ENCODE data around the gene ADARB1. TPM values are rescaled to one million over a fixed set of nuclear protein-coding genes. Genes with fewer than 3 reads are reported as not detected.

ADARB1 gene
- total and polyA plus RNA-seq, 9 of the 15 experiments (the other 6 are each of a cell fraction or from before 2014, with no cell fraction given) = 6.7 to 16.0 (median 8.3) TPM

- no peak for TF ChIP-seq ZBTB26 (CRISPR knock-in tag; IDR thresholded peaks at IDR 0.05)
- no peak for TF ChIP-seq SRSF1 (IDR thresholded peaks at IDR 0.05; ENCODE audit: low read depth, low read length)
- TF ChIP-seq HOXB6 (CRISPR knock-in tag; IDR thresholded peaks at IDR 0.05; ENCODE audit: borderline replicate concordance) = no peak
- no peak for TF ChIP-seq THRA (IDR thresholded peaks at IDR 0.05)
- TF ChIP-seq YBX1 (IDR thresholded peaks at IDR 0.05) = no peak
- no peak for TF ChIP-seq IRF2 (CRISPR knock-in tag; IDR thresholded peaks at IDR 0.05)
- TF ChIP-seq SLC30A9 (CRISPR knock-in tag; IDR thresholded peaks at IDR 0.05) = no peak
- TF ChIP-seq TRIM24 (IDR thresholded peaks at IDR 0.05) = no peak
- no peak; the same call in 1 of the 2 replicates for TF ChIP-seq MYNN (IDR thresholded peaks at IDR 0.05)
- no peak for TF ChIP-seq MYNN (CRISPR knock-in tag; IDR thresholded peaks at IDR 0.05)
- TF ChIP-seq RREB1 (CRISPR knock-in tag; IDR thresholded peaks at IDR 0.05) = 0 out of 2 replicates have a peak, but pooled peaks have one; percentile 62
- no peak for TF ChIP-seq TCF7L2 (IDR thresholded peaks at IDR 0.05; ENCODE audit: low read depth, low read length)
- TF ChIP-seq HNRNPK (IDR thresholded peaks at IDR 0.05; ENCODE audit: low read depth, low read length, poor library complexity, severe bottlenecking) = no peak
- no peak for TF ChIP-seq ZNF398 (CRISPR knock-in tag; IDR thresholded peaks at IDR 0.05)
- peak; percentile 43 for TF ChIP-seq TAF1 (IDR thresholded peaks at IDR 0.05; ENCODE audit: control insufficient read depth, extremely low read depth, insufficient read depth, low read length, severe bottlenecking)
- TF ChIP-seq ZNF263 (CRISPR knock-in tag; IDR thresholded peaks at IDR 0.05; ENCODE audit: borderline replicate concordance) = peak; percentile 44; the same call in 1 of the 2 replicates
- TF ChIP-seq SMARCE1 (IDR thresholded peaks at IDR 0.05) = peak; percentile 55; the same call in 1 of the 2 replicates
- no peak for TF ChIP-seq NFIX (CRISPR knock-in tag; IDR thresholded peaks at IDR 0.05; ENCODE audit: low read depth)
- peak; percentile 74 for TF ChIP-seq POLR2G (IDR thresholded peaks at IDR 0.05; ENCODE audit: low read depth, low read length)
- TF ChIP-seq SMARCA4 (IDR thresholded peaks at IDR 0.05) = no peak
Measured at GRCh38 chr21:45152265-45152746, 77.9 kb downstream of the ADARB1 start (continued).

All from K562 (cell line).